GM12873 (cell line): ENCODE results near the gene PLVAP.

Experiments
- TF ChIP-seq, protein P1 (sequence below): IDR thresholded peaks from 2 replicates; pipeline ENCODE4 v1.5.1; 2012; ENCODE audit warnings: low read depth, mild to moderate bottlenecking, moderate library complexity, low read length, control low read depth; ENCODE audit not compliant: insufficient read depth; ENCODE audit errors: missing control alignments

PLVAP gene

DNA sequence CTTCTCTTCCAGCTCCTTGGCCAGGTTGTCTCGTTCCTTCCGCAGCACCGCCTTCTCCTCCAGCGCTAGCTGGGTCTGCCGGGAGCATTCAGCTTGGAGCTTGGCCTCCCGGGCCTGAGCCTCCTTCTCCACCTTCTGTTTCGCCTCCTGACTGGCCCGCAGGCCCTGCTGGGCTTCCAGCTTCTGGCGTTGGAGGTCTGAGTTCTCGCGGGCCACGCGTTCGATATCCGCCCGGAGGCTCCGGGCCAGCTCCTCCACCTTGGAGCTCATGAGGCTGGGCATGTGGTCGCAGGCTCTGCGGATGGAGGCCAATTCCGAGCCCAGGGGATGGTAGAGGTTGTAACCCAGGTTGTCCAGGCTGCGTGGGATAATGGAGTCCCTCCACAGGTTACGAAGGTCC lies 11.8 kb downstream of the PLVAP start:
- TF ChIP-seq, protein P1, sequence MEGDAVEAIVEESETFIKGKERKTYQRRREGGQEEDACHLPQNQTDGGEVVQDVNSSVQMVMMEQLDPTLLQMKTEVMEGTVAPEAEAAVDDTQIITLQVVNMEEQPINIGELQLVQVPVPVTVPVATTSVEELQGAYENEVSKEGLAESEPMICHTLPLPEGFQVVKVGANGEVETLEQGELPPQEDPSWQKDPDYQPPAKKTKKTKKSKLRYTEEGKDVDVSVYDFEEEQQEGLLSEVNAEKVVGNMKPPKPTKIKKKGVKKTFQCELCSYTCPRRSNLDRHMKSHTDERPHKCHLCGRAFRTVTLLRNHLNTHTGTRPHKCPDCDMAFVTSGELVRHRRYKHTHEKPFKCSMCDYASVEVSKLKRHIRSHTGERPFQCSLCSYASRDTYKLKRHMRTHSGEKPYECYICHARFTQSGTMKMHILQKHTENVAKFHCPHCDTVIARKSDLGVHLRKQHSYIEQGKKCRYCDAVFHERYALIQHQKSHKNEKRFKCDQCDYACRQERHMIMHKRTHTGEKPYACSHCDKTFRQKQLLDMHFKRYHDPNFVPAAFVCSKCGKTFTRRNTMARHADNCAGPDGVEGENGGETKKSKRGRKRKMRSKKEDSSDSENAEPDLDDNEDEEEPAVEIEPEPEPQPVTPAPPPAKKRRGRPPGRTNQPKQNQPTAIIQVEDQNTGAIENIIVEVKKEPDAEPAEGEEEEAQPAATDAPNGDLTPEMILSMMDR, result no peak

DNA sequence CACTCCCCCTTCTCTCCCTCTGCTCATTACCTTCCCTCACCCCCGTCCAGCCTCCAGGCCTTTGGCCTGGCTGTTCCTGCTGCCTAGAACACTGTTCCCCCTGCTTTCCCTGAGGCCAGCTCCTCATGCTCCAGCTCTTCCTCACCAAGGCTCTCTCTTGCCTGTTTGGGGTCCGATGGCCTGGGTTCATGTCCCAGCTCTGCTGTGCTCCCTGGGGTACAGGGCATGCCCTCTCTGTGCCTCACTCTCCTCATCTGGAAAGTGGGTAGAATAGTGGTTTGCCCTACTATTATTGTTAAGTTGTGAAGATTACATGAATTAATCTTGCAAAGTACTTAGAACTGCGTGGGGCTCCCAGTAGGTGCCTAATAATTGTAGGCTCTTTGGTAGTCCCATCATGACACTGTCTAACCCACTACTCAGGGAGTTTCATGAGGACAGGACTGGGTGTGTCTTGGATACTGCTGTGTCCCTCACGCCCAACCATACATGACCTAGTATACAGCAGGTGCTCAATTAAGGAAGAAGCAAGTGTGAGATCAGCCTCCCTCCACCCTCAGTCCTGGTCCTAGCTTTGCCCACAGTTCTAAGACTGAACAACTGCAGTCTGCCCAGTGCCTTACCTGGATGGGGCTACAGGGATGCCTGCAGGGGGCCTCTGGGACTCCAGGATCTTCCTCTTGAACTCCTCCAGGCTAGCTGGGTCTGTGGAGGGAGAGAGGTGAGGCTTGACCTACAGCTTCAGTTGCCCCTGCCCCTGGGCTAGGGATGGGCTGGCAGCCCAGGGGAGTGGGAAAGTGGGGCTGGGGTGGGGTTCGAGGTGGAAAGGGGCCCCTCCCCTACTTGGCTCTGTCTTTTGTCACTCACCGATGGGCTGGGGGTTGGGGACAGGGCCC lies 17.0 kb downstream of the PLVAP start:
- TF ChIP-seq, protein P1, result no peak

DNA sequence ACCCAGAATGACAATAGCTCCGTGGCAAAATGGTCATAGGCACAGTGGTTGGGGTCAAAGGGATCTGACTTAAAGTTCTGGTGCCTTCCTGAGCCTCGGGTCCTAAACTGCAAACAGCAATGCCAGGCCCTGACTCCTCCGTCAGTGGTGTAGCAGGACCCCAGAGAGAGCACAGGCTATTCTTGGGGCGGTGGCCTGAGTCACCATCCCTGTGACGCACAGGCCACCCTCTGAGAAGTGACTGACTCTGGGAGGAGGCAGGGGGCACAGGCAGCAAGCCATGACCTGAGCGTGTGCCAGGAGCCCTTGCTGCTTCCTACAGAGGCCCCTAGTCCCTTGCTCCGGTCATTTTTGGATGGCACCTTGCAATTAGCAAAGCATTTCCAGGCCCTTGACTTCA lies 18.7 kb downstream of the PLVAP start:
- TF ChIP-seq, protein P1, result no peak

DNA sequence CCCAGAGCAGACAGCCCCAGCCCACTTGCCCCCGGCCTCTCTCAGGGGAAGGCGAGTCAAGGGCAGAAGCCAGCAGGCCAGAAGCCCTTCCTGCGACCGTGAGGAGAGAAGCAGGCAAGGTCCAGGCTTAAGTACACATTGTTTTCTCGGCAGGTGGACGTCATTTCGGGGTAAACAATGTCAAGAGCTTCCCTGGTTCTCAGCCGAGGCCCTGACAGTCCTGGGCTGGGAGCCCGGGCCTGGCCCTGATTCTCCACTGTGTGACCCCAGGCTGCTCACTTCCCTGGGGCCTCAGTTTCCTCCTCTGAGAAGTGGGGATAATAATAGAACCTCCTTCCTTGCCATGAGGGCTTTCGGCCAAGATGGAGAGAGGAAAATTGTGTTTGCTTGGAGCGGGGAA lies 19.4 kb downstream of the PLVAP start:
- TF ChIP-seq, protein P1, result no peak

DNA sequence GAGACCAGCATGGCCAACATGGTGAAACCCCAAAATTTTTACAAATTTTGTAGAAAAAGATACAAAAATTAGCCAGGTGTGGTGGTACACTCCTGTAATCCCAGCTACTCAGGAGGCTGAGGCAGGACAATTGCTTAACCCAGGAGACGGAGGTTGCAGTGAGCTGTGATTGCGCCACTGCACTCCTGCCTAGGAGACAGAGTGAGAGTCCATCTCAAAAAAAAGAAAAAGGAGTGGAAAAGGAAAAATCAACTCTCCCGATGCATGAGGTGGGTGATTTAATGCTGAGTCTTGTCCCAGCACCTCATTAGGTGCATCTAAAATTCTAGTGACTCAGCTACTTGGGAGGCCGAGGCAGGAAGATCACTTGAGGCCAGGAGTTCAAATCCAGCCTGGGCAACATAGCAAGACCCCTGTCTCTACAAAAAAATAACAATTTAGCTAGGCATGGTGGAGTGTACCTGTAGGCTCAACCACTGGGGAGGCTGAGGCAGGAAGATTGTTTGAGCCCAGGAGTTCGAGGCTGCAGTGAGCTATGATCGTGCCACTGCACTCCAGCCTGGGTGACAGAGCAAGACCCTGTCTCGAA lies 20.0 kb downstream of the PLVAP start:
- TF ChIP-seq, protein P1, result no peak

DNA sequence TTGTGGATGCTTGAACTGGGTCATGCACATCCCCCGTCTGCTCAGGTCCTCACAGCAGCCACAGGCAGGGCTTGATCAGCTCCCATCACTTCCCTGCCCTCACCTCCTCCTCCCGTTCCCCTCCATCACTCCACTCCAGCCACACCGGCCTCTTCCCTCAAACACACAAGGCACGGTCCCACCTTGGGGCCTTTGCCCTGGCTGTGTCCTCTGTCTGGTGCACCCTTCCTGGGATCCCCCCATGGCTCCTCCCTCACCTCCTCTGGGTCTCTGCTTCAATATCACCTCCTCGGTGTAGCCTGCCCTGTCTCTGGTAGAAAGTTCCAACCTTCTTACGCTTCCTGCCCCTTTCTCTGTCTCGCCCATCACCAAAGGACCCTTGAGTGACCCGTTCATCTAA lies 23.8 kb downstream of the PLVAP start:
- TF ChIP-seq, protein P1, result no peak

DNA sequence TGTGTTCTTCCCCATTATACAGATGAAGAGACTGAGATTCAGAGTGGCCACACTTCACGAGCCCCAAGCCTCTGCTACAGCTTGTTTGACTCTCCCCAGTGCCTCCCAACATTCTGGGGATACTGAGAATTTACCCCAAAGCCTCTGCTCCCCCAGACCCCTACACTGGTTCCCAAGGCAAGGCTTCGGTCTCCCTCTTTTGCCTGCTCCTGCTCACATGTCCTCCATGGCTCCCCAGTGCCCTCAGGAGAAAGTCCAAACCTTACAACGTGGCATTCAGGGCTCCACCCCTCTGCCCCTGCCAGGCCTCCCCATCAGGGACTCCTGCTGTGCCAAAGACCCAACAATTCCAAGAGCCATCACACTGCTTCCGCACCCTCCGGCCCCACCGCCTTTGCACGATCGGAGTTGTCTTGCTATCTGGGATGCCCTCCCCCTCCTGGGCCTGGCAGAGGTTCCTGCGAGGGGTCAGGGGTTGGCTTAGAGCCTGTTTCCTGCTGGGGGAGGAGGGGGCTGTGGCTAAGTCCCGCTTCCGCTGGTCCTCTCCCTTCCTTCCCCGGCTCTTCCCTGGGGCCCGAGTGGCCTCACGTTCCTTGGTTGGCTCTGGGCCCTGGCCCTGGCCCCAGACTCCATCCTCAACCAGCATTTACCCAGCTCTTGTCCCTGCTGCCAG lies 24.4 kb downstream of the PLVAP start:
- TF ChIP-seq, protein P1, result no peak
